A549 (cell line): ENCODE data around the gene GOLGA1.

Experiments used
- BHLHE40 ChIP-seq: IDR thresholded peaks from 2 replicates; pipeline ENCODE4 v1.6.1; 2012; ENCODE audit warnings: low read depth, low read length, inconsistent platforms
- CBX8 ChIP-seq: fragments of 200-600 bp; sonication (generic); IDR thresholded peaks from 2 replicates; pipeline ENCODE4 v1.6.1; 2016
- CTCF ChIP-seq: fragments of >200 bp; sonication (Bioruptor Twin); formaldehyde crosslinking; IDR thresholded peaks from 3 replicates; pipeline ENCODE4 v1.5.1; 2016
- EP300 ChIP-seq, 2 experiments: fragments of >200 bp; sonication (Bioruptor Twin); formaldehyde crosslinking; IDR thresholded peaks; 2 replicates in 1 of 2; 3 replicates in 1 of 2; pipeline ENCODE4 v1.6.1; 2016 to 2017
- KDM1A ChIP-seq: fragments of 200-600 bp; sonication (generic); IDR thresholded peaks from 2 replicates; pipeline ENCODE4 v1.6.1; 2016; ENCODE audit warnings: low read depth, mild to moderate bottlenecking
- MAFK ChIP-seq: fragments of 450-650 bp; IDR thresholded peaks from 2 replicates; pipeline ENCODE4 v1.6.1; 2014; ENCODE audit not compliant: partially characterized antibody
- MAZ ChIP-seq: fragments of 150-350 bp; IDR thresholded peaks from 2 replicates; pipeline ENCODE4 v1.6.1; 2014; ENCODE audit warnings: antibody characterized with exemption, low read depth, low read length, borderline replicate concordance
- NPAS2 ChIP-seq: fragments of 250-450 bp; sonication (Bioruptor Pico); IDR thresholded peaks from 2 replicates; pipeline ENCODE4 v1.8.0; 2022; ENCODE audit warnings: mild to moderate bottlenecking, moderate library complexity, borderline replicate concordance
- SMC3 ChIP-seq: fragments of >200 bp; sonication (Bioruptor Twin); formaldehyde crosslinking; IDR thresholded peaks from 3 replicates; pipeline ENCODE4 v1.6.1; 2018; ENCODE audit warnings: inconsistent platforms
- SREBF2 ChIP-seq: fragments of 450-650 bp; IDR thresholded peaks from 2 replicates; pipeline ENCODE4 v1.6.1; 2014; ENCODE audit warnings: mild to moderate bottlenecking, moderate library complexity
- ZFP36 ChIP-seq: fragments of 450-650 bp; IDR thresholded peaks from 2 replicates; pipeline ENCODE4 v1.6.1; 2014; ENCODE audit warnings: borderline replicate concordance; ENCODE audit not compliant: partially characterized antibody

GRCh38 chr9:124969401-124969800 is 28.5 kb upstream of the GOLGA1 start:
- TF ChIP-seq ZFP36 (no peak), EP300 (IDR thresholded peaks at IDR 0.05) (no peak), SMC3 (no peak), BHLHE40 (no peak), CTCF (no peak), MAFK (no peak), KDM1A (no peak), MAZ (no peak), SREBF2 (no peak), NPAS2 (CRISPR knock-in tag) (no peak), CBX8 (no peak)
